Measurements from ENCODE around the gene ATP10D.
A peak's percentile ranks its signal among the peaks of the same experiment; 100 is the strongest.
"Not testable (repeated sequence)": the region's sequence is repeated elsewhere in the genome, so short reads cannot be mapped to it uniquely, and the experiment has no call there.

Gene ATP10D

DNA sequence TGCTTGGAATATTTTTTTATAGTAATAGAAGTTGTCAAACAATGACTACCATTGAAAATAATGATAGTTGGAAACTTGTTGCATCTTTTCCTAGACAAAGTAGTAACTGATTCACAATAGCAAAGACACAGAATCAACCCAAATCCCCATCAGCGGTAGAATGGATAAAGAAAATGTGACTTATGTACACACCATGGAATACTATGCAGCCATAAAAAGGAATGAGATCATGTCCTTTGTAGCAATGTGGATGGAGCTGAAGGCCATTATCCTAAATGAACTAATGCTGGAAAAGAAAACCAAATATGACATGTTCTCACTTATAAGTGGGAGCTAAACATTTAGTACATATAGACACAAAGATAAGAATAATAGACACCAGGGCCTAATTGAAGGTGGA lies 49.7 kb downstream of the ATP10D start:
- no peak for DNase-seq (ENCODE audit: low spot score)

DNA sequence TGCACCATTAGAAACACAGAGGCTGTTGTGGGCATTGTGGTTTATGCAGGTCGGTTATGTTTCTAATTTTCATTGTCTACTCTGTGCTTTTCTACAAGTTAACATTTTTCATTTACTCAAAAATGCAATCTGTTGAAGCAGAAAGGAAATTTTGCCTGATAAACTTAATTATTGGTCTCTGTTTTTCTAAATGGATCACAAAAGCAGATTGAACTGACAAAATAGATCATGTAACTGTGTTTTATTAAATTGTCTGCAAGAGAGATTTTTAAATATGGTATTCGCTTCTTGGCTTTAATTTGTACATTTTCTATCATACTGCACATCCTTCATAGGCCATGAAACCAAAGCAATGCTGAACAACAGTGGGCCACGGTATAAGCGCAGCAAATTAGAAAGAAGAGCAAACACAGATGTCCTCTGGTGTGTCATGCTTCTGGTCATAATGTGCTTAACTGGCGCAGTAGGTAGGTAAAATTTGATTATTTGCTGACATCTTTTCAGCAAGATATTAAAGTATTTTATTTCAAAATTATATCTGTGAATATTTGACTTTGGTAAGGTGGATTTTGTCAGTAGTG lies 50.6 kb downstream of the ATP10D start:
- DNase-seq (ENCODE audit: low spot score): peak; percentile 96

DNA sequence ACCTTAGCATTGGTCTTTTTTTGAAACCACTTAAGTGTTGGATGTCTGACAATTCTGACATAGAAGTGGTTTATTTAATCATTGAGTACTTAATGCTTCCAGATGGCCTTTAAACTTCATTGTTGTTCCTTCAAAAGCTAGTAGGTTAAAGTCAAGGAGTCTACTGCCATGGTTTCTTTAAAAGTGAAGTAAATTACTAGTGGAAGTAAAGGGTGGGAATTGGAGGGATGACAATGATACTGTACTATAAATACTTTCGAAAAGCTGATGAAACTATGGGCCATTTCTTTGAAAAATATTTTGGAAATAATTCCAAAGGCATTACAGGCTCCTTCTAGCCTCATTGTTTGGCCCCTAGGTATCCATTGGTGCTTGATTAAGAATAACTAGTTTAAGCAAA lies 51.9 kb downstream of the ATP10D start:
- DNase-seq (ENCODE audit: low spot score): no peak

DNA sequence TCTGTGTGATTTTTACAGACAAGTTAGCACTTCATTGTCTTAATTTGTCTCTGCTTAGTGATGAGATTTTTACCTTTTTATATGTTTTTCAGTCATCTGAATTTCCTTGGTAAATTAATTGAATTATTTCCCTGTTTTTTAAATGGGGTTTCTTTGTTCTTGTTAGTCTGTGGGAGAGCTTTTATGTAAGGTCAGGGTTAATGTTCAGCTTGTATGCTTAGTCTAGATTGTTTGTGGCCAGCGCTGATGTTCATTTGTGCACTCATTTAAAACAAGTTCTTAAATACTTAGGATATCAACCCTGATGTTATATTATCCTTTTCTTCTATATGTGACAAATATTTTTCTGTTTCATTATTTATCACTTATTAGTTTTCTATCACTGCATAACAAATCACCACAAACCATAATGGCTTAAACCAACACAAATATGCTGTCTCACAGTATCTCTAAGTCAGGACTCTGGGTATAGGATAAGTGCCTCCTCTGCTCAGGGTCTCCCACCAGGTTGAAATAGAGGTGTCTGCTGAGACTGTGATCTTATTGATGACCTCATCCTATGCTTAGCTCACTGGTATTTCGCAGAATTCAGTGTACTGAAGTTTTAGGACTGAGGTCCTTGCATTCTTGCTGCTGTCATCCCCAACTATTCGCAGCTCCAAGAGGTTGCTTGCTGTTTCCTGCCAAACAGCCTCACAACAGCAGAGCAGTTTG lies 53.2 kb downstream of the ATP10D start:
- DNase-seq (ENCODE audit: low spot score): no peak

DNA sequence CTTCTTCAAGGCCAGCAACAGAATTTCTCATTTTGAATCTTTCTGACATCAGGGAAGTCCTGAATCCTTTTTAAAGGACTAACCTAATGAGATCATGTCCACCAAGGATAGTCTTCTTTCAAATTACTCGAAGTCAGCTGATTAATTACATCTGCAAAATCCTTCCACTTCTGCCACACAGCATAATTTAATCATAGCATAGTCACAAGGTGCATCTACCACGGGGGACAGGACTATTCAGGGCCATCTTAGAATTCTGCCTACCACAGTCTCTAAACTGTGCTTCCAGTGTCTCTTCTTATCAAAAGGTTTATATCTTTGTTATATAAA lies 53.7 kb downstream of the ATP10D start:
- DNase-seq (ENCODE audit: low spot score): peak; percentile 60

DNA sequence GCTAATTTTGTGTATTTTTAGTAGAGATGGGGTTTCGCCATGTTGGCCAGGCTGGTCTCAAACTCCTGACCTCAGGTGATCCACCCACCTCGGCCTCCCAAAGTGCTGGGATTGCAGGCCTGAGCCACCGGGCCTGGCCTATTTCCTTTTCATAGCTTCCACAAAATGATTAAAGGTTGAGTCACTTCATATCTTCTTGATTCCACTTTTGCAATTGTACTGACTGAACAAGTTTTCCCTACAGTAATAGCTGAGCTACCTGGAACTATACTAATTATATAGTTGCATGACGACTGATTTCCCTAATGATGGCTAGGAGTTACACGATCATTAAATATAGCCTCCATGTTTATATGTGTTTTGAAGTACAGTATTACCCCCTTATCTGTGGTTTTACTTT lies 57.6 kb downstream of the ATP10D start:
- DNase-seq (ENCODE audit: low spot score): not testable (repeated sequence)

DNA sequence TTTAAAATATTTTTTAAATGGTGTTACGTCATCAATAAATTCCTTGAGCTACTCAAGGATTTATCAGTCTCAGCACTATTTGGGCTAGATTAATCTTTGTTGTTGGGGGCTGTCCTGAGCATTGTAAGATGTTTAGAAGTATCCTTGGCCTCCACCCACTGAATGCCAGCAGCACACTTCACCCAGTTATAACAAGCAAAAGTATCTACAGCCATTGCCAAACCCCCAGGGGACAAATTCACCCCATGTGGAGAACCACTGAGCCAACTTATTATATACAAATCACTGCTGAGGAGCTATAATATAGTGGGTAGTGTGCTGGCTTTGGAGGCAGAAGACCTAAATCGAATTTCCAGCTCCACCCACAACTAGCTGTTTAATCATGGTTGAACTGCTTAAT lies 58.3 kb downstream of the ATP10D start:
- DNase-seq (ENCODE audit: low spot score): no peak

DNA sequence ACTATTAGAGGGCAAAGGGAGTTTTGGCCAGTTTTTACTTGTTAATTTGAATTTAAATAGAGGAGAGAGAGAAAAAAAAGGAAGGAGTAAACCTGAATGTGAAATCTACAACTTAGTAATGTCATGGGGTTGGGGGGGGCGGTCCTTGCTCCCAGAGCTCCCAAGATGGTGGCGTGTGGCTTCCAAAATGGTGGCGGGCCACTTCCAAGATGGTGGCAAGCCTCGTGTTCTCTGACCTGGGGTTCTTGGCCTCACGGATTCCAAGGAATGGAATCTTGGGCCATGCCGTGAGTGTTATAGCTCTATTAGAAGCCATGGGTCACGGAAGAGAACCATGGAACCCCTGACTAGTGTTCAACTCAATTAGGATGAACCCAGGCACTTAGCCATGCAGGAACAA lies 65.3 kb downstream of the ATP10D start:
- DNase-seq (ENCODE audit: low spot score): not testable (repeated sequence)

DNA sequence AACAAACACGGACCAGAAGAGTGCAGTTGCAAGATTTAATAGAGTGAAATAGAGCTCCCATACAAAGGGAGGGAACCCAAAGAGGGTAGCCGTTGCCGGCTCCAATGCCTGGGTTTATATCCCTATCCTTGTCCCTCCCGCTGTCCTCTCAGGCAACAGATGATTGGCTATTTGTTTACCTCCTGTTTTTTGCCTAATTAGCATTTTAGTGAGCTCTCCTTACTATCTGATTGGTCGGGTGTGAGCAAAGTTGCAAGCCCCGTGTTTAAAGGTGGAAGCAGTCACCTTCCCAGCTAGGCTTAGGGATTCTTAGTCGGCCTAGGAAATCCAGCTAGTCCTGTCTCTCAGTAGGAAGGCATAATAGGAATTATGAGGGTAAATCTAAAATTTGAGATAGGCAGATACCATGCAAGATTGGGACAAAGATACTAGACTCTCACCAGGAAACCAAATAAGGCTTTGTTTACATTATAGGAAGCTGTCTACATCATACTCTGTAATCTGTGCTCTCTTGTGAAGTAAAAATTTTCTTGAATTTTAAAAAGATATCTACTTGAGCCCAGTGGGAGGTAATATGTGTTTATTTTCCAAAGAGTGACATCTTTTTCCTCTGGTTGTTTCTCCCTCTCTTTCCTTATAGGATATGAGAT lies 65.9 kb downstream of the ATP10D start:
- DNase-seq (ENCODE audit: low spot score): no peak

DNA sequence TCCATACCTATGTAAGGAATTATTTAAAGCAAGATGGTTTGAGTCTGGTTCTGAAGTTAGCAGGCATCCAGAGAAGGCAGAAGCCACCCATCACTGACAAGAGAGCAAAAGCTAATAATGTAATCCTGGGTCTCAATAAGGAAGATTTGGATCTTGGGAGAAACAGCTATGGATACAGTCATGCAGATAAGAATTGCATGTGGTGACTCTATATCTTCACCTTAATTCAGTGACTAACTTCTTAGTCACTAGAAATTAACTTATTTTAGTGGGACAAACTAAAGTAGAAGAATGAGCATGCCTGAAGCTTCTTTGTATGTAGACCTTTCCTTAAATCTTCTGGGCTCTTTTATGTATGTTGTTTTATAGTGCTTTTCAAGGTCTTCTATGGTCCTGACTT lies 66.6 kb downstream of the ATP10D start:
- DNase-seq (ENCODE audit: low spot score): no peak

DNA sequence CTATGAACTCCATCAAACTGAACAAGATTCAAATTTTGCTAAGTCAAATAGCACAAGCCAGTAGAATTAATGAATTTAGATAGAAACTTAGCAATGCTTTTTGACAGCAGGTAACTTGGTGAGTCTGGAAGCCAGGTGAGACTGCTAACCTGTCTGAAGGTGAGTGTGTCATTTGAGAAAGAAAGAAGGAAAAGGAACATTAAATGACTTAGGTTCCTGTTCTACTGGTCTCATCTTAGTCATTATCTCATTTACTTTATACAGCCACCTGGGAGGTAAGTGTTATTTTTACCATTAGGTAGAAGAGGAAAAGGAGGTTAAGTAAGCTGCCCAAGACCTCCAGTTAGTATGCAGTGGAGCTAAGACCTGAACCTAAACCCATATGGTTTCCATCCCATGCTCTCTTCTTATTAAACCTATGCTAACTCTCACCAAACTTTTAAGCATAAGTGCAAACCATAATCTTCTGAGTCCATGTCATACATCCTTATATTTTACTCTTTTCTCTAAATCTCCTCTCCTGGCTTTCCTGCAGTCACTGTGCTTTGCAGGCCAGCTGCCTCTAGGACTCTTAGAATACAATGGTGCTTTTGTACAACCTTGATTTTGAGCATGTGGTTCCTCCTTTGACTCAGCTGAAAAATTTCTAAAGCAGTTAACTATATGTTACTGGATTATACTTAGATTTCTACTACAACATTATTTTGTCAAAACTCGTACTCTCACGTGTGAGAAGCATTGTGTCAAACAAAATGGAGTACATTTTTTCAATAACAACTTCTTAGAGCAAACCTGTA lies 68.5 kb downstream of the ATP10D start:
- no peak for DNase-seq (ENCODE audit: low spot score)

DNA sequence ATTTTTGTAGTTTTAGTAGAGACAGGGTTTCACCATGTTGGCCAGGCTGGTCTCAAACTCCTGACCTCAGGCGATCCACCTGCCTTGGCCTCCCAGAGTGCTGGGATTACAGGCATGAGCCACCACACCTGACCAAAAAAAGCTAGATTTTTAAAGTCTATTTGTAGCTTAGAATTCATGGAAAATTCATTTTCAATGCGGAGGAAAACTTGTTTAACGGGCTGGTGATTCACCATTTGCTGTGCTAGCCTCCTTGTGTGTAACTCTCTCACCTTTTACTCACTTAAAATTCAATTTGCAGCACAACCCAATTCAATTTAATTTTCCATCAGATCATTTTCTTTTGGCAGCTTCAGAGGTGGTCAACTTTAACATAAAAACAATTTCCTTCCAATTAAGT lies 70.8 kb downstream of the ATP10D start:
- DNase-seq (ENCODE audit: low spot score): not testable (repeated sequence)

DNA sequence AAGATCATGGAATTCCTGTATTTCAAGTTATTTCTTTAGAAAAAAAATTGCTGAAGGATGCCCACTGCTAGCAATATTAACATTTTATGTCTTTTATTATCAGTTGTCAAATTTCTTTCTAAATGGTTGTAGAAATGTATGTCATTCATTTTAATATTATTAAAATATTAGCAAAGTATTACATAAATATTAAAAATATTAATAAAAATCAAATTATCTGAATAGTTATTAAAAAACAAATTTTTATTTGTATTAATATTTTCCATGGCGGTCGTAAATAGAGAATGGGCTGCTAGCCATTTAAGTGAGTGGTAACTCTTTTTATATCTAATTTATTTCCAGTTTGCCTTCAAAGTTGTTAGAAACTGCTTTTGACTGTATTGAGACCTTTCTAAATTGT lies 72.2 kb downstream of the ATP10D start:
- no peak for DNase-seq (ENCODE audit: low spot score)

DNA sequence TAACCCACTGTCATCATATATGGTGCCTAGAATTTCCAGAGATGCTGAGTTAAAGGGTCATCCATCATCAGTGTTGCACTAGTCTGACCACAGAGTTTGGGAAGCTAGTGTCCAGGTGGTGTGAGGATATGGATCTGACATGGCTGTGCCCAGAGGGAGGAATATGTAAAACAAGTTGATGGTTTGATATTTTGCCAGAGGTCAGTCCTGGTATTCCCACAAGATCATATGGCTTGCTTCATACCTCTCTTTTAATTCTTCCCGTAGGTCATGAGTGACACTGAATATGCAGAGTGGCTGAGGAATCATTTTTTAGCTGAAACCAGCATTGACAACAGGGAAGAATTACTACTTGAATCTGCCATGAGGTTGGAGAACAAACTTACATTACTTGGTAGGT lies 75.6 kb downstream of the ATP10D start:
- DNase-seq (ENCODE audit: low spot score): no peak

DNA sequence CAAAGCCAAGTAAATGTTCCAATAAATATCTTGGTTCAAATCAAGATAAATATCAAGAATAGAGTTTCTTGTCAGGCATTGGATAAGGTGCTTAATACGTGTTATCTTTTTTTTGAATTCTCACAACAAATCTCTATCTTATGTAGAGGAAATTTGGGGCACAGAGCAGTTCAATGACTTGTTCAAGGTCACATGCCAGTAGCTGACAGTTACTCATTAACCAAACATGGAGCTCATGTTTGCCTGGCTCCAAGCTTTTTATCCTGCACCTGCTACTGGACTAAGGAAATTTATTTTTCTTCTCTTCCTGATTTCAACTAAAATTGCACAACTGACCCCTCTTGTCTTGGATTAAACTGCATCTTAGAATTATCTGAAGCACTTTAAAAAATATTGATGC lies 76.3 kb downstream of the ATP10D start:
- DNase-seq (ENCODE audit: low spot score): no peak

DNA sequence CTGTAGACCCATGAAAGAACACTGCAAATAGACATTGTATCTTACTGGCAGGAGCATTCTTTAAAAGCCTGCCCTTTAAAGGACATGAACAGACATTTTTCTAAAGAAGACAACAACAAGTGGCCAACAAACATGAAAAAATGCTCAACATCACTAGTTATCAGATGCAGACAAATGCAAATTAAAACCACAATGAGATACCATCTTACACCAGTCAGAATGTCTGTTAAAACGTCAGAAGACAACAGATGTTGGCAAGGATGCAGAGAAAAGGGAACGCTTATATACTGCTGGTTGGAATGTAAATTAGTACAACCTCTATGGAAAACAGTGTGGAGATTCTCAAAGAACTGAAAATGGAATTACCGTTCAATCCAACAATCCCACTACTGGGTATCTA lies 77.2 kb downstream of the ATP10D start:
- peak; percentile 13 for DNase-seq (ENCODE audit: low spot score)

DNA sequence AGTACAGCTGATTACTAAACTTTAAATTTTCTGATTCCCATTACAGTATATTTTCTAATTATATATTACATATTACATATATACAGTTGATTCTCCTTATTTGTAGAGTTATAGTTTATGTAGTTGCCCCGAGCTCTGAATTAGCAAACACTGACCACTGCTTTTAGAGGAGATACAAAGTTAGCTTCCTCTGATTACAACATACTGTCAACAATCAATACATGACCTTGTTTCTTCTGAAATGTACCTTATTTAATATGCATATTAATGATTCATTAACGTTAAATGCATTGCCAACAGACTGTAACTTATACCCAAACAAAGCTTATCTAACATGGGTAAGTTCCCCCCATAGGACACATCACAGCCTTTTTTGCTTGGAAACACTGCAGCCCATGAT lies 81.5 kb downstream of the ATP10D start:
- DNase-seq (ENCODE audit: low spot score): no peak

DNA sequence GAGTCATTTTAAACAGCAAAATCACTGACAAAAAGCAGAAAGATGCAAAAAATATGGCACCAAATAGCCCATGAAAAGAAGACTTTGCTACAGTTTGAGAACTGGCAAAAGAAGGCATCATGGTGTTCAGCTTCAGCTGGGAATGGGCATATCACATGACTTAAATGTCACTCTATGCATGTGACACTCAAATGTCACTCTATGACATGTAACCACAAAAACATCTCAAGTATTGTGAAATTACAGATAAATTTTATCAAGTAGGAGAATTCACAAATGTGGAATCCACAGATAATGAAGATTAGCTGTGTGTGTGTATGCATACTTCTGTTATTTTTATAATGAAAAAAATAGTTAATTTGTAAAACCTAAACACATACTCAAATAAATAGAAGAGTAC lies 81.9 kb downstream of the ATP10D start:
- DNase-seq (ENCODE audit: low spot score): no peak

DNA sequence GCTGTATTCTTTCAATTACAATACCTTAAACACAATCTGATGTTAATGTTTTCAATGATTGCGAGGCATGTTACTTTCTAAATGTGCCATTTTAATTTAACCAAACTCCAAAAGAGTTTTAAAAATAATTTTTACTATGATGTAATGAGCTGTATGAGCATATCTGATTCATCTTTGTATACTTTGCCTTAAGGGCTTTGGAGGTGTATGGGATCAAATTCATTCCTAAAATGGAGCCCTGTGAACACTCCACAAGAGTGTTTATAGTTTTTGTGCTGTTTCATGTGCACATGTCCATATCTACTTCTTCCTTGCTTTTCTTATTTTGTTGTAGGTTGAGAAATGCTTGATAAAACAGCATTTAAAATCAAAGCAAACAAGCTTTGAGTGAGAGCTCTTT lies 82.4 kb downstream of the ATP10D start:
- DNase-seq (ENCODE audit: low spot score): no peak

DNA sequence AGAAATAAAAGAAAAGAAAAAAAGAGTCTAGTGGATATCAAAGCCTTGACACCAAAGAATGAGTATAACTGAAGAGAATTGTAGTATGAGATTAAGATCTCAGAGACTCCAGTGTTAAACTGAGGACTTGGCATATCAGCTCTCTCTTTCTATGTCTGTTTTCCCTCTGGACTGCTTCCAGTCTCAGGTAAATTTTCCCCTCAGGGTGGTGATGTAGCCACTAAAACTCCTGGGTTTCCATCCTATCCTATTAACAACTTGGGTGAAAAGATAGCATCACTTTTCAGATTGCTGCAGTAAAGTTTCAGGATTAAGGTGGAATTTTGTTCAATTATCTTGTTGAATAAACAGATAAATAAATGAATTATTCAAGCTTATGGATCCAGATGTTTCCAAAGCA lies 85.7 kb downstream of the ATP10D start:
- no peak for DNase-seq (ENCODE audit: low spot score)

DNA sequence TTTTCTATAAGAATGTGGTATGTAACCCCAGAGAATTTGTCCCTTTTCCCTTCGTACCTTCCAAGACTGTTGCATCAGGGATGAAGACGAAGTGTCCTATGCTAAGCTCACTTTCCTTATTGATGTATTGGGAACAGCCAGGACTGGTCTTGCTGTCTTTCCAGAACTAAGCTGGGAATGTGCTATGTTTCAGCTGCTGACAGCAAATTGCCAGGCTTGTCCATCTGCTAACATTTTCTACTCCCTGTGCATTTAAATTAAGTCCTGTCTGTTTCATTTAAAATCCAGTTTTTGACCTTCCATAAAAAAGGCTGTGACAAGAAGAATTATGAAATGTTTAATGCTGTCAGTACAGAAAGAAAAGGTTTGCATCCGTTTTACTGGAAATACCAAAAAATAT lies 87.9 kb downstream of the ATP10D start:
- no peak for DNase-seq (ENCODE audit: low spot score)

DNA sequence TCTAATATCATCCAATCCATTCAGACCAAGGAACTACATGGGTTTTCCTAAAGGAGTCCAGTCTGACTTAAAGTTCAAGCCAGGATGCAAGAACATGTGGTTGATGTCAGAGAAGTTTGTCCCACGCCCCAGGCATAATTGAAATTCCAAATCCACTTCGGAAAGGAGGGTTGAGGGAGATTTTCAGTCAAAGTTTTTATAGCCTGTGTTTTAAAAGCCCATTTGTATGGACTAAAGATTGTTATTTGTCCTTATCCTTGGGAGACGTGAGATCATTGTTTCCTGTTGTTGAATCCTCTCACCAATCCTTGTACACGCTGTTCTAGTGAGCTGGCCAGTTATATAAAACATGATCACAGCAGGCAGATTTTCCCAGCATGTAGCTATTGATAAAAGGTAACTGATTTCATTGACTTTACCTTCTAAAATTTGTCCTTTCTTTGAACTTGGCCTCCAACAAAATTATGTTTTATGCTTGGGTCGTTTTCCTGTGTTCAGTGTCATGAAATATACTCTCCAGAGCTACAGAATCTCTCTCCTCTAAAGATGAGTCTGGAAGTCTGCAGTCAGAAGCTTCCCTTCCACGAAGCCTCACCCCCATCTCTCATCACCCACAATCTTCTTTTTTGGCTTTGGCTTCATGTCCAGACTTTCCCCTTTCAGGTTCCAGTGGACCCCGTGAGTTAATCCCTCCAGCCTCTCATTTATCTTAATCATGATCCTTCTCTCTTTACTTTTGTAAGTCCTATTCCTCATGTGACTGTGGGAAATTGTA lies 92.9 kb downstream of the ATP10D start:
- DNase-seq (ENCODE audit: low spot score): no peak

Data from SK-N-DZ (cell line).